HCT116 (cell line): ENCODE data around the gene SMAD7.

ENCODE experiments used
- EZH2 ChIP-seq: fragments of 200-600 bp; sonication (generic); IDR thresholded peaks from 2 replicates; pipeline ENCODE4 v1.6.1; 2017; ENCODE audit warnings: antibody characterized with exemption, mixed run types
- POLR2A ChIP-seq: IDR thresholded peaks from 2 replicates; pipeline ENCODE4 v1.7.0; 2011; ENCODE audit warnings: borderline replicate concordance; ENCODE audit not compliant: insufficient read depth, insufficient read length; ENCODE audit errors: extremely low read depth
- TF ChIP-seq, protein P1 (sequence below), 3 experiments: fragments of 200-600 bp in 1 of 3; sonication (generic) in 1 of 3; IDR thresholded peaks in 2 of 3; conservative IDR thresholded peaks in 1 of 3; 2 replicates each; pipeline ENCODE4 v1.5.1; 2012 to 2017; ENCODE audit warnings: low read depth in 2 of 3, low read length in 2 of 3, antibody characterized with exemption in 1 of 3, borderline replicate concordance in 1 of 3, control low read depth in 1 of 3, mild to moderate bottlenecking in 1 of 3, mixed read lengths in 1 of 3, mixed run types in 1 of 3, moderate library complexity in 1 of 3; ENCODE audit not compliant: insufficient read depth in 1 of 3

DNA sequence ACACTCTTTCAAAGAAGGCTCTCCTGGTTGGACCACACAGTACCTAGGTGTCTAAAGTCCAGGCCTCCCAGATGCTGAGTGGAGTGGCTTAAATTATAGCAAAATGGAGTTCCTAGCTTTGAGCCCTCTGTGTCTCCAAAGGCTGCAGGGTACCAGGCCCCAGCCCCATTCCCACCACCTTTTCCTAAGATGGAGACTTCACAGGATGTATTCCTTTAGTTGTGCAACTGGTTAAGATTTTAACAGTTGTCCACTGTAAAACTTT, 4.9 kb downstream of the SMAD7 start:
- TF ChIP-seq, protein P1, sequence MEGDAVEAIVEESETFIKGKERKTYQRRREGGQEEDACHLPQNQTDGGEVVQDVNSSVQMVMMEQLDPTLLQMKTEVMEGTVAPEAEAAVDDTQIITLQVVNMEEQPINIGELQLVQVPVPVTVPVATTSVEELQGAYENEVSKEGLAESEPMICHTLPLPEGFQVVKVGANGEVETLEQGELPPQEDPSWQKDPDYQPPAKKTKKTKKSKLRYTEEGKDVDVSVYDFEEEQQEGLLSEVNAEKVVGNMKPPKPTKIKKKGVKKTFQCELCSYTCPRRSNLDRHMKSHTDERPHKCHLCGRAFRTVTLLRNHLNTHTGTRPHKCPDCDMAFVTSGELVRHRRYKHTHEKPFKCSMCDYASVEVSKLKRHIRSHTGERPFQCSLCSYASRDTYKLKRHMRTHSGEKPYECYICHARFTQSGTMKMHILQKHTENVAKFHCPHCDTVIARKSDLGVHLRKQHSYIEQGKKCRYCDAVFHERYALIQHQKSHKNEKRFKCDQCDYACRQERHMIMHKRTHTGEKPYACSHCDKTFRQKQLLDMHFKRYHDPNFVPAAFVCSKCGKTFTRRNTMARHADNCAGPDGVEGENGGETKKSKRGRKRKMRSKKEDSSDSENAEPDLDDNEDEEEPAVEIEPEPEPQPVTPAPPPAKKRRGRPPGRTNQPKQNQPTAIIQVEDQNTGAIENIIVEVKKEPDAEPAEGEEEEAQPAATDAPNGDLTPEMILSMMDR (IDR thresholded peaks at IDR 0.05 in 2 of 3, conservative IDR thresholded peaks at IDR 0.05 in 1 of 3; ENCODE audit: borderline replicate concordance in 1 of 3, insufficient read depth in 1 of 3, low read depth in 2 of 3, low read length in 2 of 3), result no peak
- TF ChIP-seq POLR2A (no peak), EZH2 (no peak)
